DMS114 treated with DMSO at 0.1 percent for 48 hours (cell line): Measurements from ENCODE around the gene DOCK10.

Experiments used
- DNase-seq: peaks from one replicate; lab custom pipeline; 2025; ENCODE audit not compliant: unreplicated experiment; lab: John Stamatoyannopoulos, UW

Gene DOCK10

DNA sequence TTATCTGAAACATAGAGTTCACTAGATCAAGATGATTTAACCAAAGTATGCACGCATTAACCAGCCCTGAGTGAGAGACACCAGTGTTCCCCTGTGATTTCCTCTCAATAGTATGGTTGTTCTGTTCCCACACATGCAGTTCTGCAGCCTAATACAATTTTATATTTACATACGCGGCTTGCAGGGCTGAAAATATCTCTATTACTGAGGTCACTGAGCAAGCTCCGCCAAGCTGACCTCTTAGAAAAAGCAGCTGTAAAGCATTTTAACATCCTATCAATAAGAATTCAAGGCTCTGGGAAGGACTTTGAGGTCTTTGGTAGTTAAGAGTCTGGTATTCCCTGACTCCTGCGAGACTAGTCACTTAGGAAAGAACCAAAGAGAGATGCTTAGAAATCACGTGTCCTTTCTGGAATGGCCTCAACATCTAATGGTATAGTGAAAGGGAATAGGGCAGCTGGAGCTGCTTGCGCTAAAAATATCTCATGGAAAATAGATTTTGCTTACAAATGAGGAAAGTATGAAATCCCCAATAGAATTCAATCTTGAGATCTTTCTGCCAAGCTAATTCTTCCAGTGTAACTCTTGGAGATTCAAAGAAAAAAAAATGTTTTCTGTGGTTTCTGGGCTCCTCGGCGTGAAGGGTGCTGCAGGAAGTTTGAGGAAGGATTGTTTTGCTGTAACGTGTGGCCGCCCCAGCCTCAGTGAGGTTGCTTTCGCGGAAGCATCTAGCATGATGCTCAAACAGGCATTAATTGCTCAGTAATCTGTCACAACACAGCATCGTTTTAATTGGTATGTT is 59.2 kb downstream of the DOCK10 start:
- no peak for DNase-seq

DNA sequence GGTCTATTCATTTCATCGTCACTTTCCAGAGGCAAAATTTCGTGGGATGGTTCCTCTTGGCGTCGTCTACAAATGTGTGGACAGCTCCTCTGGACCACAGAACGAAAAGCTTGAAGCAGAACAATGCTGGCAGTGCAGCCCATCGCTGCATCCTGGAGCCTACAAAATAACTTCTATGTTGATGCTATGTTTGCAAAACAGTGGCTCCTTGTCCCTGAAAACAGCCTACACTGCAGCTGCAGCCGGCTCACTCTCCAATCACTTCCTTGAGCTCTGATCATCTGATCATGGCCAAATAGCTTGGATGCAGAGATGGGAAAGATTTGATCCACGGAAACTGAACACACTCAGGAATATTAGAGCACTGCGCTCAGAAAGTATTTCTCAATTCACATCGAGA is 60.0 kb downstream of the DOCK10 start:
- DNase-seq = no peak

DNA sequence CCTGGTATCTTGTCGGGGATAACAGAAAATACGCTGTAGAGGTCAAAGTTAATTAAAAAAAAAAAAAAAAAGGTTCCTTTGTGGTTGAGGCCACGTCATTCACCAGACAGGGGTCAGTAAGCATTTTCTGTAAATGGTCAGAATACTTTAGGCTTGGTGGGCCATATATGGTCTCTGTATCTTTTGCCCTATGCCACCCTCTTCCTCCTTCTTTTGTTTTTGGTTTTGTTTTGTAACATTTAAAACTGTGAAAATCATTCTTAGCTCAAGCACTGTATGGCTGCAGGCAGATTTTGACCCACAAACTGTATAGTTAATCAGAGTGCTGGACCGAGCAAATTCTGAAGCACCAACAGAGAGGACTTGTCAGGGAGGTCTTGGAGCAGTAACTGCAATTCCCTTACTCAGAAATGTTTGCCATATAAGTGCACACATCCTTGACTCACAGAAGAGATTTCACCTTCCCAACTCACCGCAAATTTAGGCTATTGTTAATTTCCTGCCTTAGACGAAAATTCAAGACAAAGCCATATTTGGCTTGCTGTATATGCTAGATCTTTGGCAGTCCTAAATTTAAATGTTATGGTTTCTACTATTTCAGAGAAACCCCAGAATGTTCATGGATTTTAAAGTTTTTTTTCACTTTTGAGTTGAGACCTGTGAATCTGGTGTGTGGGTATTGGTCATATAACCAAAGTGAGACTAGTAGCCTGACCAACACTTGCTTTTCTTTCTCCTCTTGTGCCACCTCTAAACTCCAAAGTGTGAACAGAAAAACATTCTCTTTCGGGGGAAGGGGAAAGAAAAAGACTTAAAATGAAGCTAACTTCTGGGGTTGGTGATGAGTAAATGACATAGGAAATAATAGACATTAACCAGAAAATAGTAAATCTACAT is 65.4 kb downstream of the DOCK10 start:
- DNase-seq = no peak

DNA sequence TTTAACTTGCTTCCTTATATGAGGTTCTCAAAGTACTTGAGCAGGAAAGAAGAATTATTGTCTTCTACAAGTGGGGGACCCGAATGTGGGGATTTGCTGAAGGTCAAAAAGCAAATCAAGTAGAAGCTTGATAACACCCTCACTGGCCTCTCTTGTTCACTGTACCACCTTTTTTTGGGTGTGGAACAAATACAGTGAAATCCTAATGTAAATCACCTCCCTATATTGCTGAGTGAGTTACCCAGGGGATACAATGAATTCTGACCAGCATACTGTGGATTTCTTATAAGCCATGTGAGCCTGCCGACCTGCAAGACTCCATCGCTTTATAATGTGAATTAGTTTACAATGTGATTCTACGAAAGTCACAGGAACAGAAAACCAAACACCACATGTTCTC is 66.5 kb downstream of the DOCK10 start:
- DNase-seq = no peak

DNA sequence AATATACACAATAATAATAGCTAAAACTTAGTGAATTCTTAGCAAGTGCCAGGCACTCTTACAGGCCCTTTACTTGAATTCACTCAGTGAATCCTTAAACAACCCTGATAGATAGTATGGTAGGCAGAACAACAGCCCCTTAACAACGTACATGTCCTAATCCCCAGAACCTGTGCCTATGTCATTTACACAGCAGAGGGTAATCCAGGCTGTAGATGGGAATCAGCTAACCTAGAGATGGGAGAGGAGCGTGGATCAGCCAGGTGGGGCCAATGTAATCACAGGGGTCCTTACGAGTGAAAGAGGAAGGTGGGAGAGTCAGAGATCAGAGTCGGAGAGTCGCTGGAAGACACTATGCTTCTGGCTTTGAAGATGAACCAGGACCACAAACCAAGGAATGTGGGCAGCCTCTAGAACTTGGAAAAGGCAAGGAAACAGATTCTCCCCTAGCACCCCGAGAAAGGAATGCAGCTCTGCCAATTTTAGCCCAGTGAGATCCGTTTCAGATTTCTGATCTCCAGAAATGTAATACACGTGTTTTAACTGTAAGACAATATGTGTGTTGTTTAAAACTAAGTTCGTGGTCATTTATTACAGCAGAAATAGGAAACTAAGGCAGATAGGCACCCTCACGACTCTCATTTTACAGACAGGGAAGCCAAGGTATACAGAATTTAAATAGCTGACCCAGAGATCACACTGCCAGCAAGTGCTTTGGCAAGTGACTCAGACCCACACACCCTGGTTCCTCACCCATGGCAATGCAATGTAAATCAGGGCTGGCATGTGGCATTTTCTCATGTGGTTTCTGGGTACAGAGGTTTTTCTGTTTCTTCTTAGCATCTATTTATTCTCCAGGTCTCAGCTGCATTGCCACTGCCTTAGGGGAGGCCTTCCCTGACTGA is 68.9 kb downstream of the DOCK10 start:
- no peak for DNase-seq

DNA sequence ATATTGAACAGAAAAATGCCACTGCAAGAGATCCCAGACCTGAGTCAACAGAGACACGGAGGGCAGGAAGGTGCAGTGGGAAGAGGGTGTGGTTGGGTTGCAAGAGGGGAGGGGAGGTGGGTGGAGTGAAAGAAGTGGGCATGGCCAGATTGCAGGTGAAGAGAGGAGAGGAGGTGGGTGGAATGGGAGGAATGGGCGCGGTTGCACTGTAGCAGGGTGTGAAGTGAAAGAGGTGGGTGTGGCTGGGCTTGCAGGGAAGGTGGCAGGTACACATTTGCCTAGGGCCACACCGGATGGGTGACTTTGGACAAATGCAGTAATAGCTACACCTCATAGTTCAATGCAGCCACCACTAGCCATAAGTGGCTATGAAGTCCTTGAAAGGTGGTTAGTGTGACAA is 71.1 kb downstream of the DOCK10 start:
- DNase-seq = no peak

DNA sequence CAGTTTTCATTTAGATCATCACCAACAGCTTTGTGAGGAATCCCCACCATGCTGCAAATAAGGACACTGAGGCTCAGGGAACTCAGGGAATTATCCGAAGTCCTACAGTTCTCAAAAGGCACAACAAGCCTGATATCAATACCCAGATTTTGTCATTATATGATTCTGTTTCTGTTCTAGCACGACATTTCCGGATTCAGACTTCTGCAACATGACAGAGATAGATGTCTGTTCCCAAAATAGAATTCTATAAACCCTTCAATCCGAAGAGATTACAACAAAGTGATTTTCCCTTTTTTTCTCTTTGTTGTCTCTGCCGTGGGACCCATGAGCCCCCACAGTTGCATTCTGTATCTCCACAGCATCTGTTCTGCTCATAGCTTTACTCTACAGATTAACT is 72.0 kb downstream of the DOCK10 start:
- no peak for DNase-seq

DNA sequence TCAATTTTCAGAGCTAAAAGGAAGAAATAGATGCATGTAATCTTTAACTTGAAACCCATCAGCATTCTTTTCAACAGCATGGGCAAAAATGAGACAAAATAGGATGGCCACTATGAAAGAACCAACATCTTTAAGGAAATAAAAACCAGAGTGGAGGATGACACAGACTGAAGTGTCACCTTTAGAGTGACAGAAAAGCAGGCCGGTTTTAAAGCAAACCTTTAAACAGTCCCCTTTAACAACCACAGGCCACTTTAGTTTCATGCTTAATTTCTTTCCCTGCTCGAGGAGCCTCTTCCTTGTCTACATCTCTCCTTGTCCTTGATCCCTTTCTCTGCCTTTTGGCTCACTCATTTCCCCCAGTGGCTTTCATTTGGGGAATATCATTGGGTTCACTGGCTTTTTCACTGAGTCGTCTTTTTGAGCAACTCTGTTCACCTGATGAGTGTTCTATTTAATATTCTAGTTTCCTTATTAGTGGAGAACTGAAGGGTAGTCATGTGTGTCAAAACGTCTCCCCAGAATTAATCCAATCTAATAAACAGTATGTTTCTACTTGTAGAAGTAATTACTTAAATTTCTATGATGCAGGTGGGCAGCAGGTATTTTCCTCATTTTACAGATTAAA is 72.5 kb downstream of the DOCK10 start:
- DNase-seq = no peak

DNA sequence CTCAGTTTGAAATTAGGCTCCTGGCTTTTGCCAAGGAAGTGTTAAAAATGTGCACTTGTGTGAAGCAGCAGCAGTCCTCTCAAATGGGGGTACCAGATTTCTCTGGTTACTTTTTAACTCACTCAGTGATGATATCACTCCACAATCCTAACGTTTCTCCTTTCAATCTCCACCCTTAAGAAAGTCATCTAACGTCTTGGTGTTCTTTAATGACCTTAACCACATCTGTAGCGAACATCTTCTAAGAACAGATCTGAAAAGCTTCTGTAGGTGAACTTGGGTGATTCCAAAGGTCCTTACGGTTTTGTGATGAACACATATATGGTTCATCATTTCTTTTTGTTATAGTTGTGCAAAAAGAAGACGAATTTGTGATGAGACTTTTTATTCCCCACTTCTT is 73.2 kb downstream of the DOCK10 start:
- no peak for DNase-seq

DNA sequence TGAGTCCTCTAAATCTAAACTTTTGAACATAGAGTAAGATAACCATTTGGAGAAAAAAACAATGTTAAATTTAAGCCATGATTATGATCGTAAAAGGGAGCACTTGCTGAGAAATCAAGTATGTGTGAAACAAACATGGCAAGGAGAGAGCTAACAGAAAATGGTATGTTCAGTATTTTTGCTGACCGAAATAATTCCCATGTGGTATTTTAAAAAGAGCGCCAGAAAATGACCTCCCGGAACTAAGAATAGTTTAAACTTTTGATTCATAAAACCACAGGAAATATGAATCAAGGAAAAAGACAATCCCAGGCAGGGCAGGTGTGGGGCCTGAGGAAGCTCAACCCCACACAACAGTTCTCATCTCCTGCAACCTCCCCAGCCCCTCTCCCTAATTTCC is 74.2 kb downstream of the DOCK10 start:
- no peak for DNase-seq

DNA sequence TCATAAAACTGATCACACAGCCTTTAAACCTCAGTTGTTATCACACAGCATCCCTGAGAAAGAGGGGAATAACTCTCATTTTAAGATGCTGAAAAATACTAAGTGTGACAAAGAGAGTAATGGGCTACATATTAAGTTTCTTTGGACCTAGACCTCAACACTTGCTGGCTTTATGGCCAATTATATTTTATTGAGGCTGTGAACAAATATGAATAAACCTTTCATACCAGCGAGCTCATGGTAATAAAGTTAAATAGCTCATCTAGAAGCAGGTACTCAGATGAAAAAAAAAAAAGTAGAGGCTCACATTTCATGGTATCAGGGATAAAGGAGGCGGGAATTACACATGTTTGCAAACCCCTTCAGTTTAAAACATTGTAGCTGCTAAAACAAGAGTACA is 75.7 kb downstream of the DOCK10 start:
- DNase-seq = no peak

DNA sequence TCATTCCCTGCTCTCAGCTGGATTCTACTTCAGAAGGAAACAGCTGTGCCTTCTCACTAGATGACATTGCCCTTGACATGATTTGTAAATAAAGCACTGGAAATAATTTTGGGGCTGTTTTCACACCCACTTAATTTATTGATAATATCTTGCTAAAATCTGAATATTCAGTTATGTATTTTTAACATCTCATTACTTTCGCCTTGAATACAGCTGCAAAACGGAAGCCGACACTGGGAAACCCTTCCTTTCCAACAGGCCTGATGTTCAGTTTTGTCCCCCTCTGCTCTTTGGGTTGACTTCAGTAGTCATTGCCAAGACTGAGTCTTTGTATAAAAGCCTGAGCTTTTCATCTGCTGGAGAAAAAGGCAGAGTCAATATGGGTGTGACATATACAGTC is 82.7 kb downstream of the DOCK10 start:
- DNase-seq = no peak

DNA sequence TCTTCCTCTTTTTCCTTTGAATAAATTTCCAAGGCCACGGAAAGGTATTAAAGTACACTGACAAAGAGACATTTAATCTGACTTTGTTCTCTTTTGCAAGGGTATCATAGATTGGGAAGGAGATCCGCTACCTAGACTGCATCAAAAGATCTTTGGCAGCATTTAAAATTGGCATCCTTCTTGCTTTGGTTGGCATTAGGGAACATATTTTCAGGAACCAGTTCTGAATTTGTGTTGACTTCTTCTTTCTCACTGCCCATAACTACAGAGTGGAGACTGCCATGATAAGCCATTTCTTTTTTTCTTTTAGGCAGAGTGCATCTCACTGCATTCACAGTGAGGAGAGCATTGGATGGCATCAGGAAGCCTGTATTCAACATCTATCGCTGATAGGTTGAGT is 83.4 kb downstream of the DOCK10 start:
- DNase-seq = no peak

DNA sequence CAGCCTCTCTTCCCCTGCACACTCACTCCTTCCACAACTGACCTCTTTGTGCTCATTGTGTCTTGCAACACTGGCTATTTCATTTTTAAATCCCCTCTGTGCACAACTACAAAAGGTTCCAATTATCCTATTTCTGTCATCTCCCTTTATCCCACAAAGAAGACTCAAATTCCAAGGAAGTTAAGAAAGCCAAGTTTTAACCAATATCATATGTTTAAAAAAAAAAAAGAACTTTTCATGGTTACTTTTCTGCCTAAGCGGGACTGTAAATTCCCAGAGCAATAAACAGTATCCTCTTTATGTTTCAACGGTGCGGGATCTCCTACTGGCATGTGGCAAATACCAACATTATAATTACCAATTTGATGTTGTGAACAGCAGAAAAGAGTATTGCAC is 83.8 kb downstream of the DOCK10 start:
- no peak for DNase-seq

DNA sequence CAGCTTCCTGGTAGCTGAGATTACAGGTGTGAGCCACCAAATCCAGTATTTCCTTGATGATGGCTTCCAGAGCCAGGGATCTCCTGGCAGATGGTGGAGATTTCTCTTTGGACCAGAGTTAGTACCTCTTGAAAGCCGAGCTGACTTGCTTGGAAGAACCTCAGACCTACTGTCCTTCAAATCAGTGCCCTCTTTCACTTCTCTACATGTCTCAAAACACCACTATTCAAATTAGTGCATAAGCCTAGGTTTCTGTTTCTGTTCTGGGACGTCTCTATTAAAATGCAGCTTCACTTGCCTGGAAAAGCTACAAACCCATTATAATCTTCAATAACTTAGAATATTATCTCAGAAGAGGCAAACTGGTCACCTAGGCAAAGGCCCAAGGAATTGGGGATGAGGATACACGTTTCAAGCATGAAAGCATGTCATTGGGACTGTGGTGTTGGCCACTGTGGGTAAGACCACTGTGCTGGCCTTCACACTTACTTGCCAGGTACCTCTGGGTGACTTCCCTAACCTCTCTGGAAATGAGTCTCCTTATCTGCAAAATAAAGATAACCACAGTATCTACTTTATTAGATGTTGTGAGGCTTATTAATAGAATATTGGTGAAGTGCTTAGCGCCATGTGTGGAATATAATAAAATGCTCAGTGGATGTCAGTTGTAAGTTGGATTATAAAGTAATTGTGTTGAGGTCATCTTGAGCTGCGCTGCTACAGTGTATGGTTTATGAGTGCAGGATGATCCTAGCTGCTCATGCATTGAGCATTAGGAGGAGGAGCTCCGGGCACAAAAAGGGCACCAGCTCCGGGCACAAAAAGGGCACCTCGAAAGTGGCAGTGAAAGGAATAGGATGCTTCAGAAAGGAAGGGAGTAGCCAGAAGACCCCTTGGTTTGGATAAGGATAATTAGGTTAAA is 84.5 kb downstream of the DOCK10 start:
- DNase-seq = no peak

DNA sequence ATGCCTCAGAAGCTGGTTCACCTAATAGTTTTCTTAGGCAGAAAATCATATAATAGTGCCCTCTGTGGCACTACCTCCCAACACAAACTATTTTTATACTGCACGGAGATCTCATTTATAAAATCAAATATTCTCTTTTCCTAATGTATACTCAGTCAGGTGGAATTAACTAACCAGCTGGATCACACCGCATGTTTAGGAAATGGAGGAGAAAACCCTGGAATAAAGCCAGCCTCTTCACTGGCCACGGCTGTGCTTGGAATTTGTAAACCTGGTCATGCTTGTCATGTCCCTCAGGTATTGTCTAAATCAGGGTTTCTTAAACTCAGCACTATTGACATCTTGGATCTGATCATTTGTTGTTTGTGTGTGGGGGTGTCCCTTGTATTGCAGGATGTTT is 85.6 kb downstream of the DOCK10 start:
- DNase-seq = no peak

DNA sequence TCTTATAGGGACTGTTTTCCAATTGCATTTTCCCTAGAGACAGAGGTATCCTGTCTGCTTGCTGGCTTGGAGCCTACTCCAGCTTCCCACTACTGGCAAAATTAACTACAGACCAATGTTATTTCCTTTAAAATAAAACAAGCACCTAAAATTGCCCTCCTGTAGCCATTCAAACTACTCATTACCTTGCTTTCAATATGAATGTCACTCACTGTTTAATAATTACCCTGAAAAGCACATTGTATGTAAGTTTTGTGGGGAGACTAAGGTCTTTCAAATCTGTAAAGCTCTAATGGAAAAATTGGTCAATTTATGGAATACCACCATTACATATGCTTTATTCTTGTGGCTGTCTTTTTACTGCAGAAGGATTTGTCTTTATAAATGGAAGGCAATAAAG is 87.3 kb downstream of the DOCK10 start:
- no peak for DNase-seq

DNA sequence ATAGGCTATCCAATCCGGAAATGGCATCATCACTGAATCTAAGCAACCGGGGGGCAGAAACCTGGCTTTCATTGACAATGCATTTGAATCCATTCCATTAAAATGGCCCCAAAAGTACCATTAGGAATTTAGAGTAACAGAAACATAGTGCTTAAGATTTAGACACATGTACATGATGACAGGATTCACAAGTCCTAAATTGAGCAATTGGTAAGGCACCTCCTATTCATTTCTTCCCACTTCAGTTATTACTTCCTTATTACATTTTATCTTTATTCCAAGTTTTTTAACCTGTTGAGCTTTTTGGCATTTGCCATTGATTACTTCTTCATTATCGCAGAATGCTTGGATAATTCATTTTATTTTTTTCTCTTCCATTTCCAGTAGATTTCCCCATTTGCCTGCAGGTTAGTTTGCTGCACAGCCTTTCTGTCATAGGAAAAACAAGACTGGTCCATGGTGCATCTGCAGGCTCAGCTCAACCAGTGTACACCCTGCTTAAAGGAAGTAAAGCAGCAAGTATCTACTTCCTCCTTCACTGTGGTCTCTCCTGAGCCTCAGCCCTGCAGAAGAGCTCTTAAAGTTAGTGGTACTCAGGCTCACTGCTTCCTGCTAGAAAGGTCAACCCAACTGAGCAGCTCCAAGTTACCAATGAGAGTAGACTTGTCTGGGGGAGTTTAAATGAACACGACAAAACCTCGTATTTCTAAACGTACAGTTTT is 89.2 kb downstream of the DOCK10 start:
- no peak for DNase-seq
